ENCODE measurements around the gene NEAT1. TPM values are rescaled to one million over a fixed set of nuclear protein-coding genes. Genes with fewer than 3 reads are reported as not detected.

Gene NEAT1
- total and polyA plus RNA-seq, 9 of the 15 experiments (the other 6 are each of a cell fraction or from before 2014, with no cell fraction given), result 20.1 to 389 (median 62.8) TPM

DNA sequence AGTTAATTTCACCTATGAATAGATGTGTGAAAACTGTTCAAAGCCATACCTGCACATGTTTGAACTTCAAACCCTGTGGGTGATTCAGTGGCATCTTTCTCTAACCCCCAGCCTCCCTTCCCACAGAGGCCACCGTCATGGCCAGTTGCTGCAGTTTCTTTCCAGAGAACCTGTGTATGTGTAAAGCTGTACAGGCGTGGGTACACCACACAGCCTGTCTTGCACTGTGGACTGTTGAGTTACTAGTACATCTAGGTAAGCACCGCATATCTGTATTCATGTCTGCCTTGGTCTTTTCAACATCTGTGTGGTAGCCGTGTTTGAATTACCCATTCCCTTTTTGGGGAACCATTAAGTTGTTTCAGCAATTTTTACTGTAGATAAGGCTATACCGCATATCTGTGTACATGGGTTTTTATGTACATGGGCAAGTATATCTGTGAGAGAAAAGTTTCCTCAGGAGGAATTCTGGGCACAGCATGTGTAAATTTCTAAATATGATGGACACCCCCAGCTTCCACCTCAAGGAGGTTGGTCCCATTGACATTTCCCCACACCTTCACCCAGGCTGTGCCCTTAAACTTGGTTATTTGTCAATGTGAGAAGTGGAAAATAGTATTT lies 13.9 kb downstream of the NEAT1 start (continued):
- TF ChIP-seq ZNF217 (CRISPR knock-in tag; IDR thresholded peaks at IDR 0.05) (no peak), FOXM1 (IDR thresholded peaks at IDR 0.05; ENCODE audit: low read depth) (no peak), FOXM1 (CRISPR knock-in tag; IDR thresholded peaks at IDR 0.05; ENCODE audit: low read depth) (no peak), NR2F6 (CRISPR knock-in tag; IDR thresholded peaks at IDR 0.05) (no peak), POLR2AphosphoS2 (IDR thresholded peaks at IDR 0.05; ENCODE audit: low read length) (peak; percentile 98), CBFB (CRISPR knock-in tag; IDR thresholded peaks at IDR 0.05) (no peak), DDX20 (tag; IDR thresholded peaks at IDR 0.05; ENCODE audit: low read depth) (no peak), POLR2B (IDR thresholded peaks at IDR 0.05; ENCODE audit: low read depth, partially characterized antibody) (peak; percentile 86), SIN3A (IDR thresholded peaks at IDR 0.05; ENCODE audit: borderline replicate concordance in 2 of 2, control insufficient read depth in 1 of 2, low read depth in 2 of 2, low read length in 2 of 2) (0 out of 4 replicates have a peak, but pooled peaks of 1 of the 2 experiments have one; percentile 31), EHMT2 (IDR thresholded peaks at IDR 0.05) (no peak), ATF1 (CRISPR knock-in tag; IDR thresholded peaks at IDR 0.05) (no peak), ATF1 (tag; IDR thresholded peaks at IDR 0.05) (no peak)
- TF ChIP-seq, protein P1, sequence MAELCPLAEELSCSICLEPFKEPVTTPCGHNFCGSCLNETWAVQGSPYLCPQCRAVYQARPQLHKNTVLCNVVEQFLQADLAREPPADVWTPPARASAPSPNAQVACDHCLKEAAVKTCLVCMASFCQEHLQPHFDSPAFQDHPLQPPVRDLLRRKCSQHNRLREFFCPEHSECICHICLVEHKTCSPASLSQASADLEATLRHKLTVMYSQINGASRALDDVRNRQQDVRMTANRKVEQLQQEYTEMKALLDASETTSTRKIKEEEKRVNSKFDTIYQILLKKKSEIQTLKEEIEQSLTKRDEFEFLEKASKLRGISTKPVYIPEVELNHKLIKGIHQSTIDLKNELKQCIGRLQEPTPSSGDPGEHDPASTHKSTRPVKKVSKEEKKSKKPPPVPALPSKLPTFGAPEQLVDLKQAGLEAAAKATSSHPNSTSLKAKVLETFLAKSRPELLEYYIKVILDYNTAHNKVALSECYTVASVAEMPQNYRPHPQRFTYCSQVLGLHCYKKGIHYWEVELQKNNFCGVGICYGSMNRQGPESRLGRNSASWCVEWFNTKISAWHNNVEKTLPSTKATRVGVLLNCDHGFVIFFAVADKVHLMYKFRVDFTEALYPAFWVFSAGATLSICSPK (IDR thresholded peaks at IDR 0.05; ENCODE audit: borderline replicate concordance), result no peak
- TF ChIP-seq, protein P2, sequence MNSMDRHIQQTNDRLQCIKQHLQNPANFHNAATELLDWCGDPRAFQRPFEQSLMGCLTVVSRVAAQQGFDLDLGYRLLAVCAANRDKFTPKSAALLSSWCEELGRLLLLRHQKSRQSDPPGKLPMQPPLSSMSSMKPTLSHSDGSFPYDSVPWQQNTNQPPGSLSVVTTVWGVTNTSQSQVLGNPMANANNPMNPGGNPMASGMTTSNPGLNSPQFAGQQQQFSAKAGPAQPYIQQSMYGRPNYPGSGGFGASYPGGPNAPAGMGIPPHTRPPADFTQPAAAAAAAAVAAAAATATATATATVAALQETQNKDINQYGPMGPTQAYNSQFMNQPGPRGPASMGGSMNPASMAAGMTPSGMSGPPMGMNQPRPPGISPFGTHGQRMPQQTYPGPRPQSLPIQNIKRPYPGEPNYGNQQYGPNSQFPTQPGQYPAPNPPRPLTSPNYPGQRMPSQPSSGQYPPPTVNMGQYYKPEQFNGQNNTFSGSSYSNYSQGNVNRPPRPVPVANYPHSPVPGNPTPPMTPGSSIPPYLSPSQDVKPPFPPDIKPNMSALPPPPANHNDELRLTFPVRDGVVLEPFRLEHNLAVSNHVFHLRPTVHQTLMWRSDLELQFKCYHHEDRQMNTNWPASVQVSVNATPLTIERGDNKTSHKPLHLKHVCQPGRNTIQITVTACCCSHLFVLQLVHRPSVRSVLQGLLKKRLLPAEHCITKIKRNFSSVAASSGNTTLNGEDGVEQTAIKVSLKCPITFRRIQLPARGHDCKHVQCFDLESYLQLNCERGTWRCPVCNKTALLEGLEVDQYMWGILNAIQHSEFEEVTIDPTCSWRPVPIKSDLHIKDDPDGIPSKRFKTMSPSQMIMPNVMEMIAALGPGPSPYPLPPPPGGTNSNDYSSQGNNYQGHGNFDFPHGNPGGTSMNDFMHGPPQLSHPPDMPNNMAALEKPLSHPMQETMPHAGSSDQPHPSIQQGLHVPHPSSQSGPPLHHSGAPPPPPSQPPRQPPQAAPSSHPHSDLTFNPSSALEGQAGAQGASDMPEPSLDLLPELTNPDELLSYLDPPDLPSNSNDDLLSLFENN (IDR thresholded peaks at IDR 0.05; ENCODE audit: low read depth in 2 of 2, low read length in 2 of 2), result no peak

Measured in K562 (cell line).